Small intestine (tissue), 7 donors: ENCODE data around the gene CPA4. TPM values are rescaled to one million over a fixed set of nuclear protein-coding genes. Genes with fewer than 3 reads are reported as not detected.
A peak's percentile ranks its signal among the peaks of the same experiment; 100 is the strongest.

ENCODE experiments used
- DNase-seq, 2 donors: peaks; one replicate each; pipeline versions ENCODE4 v3.0.0 to v3.0.0-alpha.2; 2013
- FAIRE-seq: peaks from 2 replicates; lab custom pipeline; 2012; peaks lifted over from hg19 to GRCh38; lab: Jason Lieb, UNC
- H3K27ac ChIP-seq, 3 donors: one replicate each; pipeline ENCODE4 v1.5.1; 2013; ENCODE audit warnings: low read length in 2 of 3, mild to moderate bottlenecking in 2 of 3, control low read depth in 1 of 3, inconsistent platforms in 1 of 3, low read depth in 1 of 3, moderate library complexity in 1 of 3
- H3K27me3 ChIP-seq, 3 donors: one replicate each; pipeline ENCODE4 v1.6.1; 2013; ENCODE audit warnings: low read length in 3 of 3, inconsistent platforms in 1 of 3; ENCODE audit not compliant: control insufficient read depth in 3 of 3, insufficient read depth in 3 of 3
- H3K36me3 ChIP-seq, 3 donors: one replicate each; pipeline ENCODE4 v1.6.1; 2013; ENCODE audit warnings: low read length in 3 of 3, inconsistent platforms in 1 of 3, low read depth in 1 of 3, mild to moderate bottlenecking in 1 of 3, moderate library complexity in 1 of 3; ENCODE audit not compliant: control insufficient read depth in 3 of 3, insufficient read depth in 2 of 3
- H3K4me1 ChIP-seq, 3 donors: one replicate each; pipeline ENCODE4 v1.6.1; 2013; ENCODE audit warnings: low read length in 2 of 3, inconsistent platforms in 1 of 3, low read depth in 1 of 3, mild to moderate bottlenecking in 1 of 3, moderate library complexity in 1 of 3; ENCODE audit not compliant: control insufficient read depth in 3 of 3, insufficient read depth in 2 of 3
- H3K4me3 ChIP-seq, 3 donors: one replicate each; pipeline ENCODE4 v1.5.1; 2013; ENCODE audit warnings: low read length in 3 of 3, control low read depth in 1 of 3, inconsistent platforms in 1 of 3, low read depth in 1 of 3, mild to moderate bottlenecking in 1 of 3, moderate library complexity in 1 of 3
- H3K9me3 ChIP-seq, 2 donors: one replicate each; pipeline ENCODE4 v1.6.1; 2013; ENCODE audit warnings: low read depth in 1 of 2, low read length in 1 of 2; ENCODE audit not compliant: control insufficient read depth in 2 of 2, insufficient read depth in 1 of 2
- WGBS, 3 donors: extraction: QIAGEN DNeasy Blood & Tissue Kit; methylation state at CpG; one replicate each; pipeline ENCODE4 v1.1.7; 2013; 5-methylcytosine and 5-hydroxymethylcytosine counted together
- polyA plus RNA-seq, 4 donors: library from polyadenylated mRNA; stranded (reverse) in 3 of 4; unstranded in 1 of 4; fragments of 200-250 nt in 3 of 4; fragments of 120-200 nt in 1 of 4; gene quantifications; one replicate each; pipeline versions ENCODE4 v1.2.1 to v1.2.3, GENCODE V29; 2013
- donor health status: healthy with polysubstance abuse.
- donor health status: control.
- donor health status: control.
- donor health status: Bipolar disorder and iron deficiency.
- donor health status: healthy.

The CPA4 gene
- polyA plus RNA-seq, 4 donors: 0.09 to 0.21 TPM; not detected in 2

DNA sequence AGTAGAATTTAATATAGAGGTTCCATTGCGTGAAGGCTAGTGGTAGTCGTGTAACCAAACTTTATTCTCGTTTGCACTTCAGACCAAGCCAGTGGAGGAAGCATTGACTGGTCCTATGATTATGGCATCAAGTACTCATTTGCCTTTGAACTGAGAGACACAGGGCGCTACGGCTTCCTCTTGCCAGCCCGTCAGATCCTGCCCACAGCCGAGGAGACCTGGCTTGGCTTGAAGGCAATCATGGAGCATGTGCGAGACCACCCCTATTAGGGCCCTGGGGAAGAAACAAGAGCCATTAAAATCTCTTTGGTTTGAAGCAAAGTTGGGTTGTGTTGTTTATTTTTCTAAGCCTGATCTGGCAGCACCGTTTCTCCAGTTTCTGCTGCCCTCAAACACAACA lies 3.5 kb upstream of the CPA4 start:
- no peak overlapping the region for H3K4me3 ChIP-seq
- DNase-seq: no peak
- peaks cover 0 to 2% (median 0%) of the 10 kb centered on the region in 3 donors for H3K36me3 ChIP-seq
- peaks cover 0 to 3% of the 10 kb centered on the region in 2 donors for H3K9me3 ChIP-seq
- H3K27ac ChIP-seq: no peak overlapping the region
- no peak for FAIRE-seq
- H3K4me1 ChIP-seq: no peaks in the 10 kb centered on the region
- no peaks in the 10 kb centered on the region for H3K27me3 ChIP-seq
- WGBS, 3 donors: 93 to 94% (median 93%) methylated on average over 9 of the region's 9 CpGs

DNA sequence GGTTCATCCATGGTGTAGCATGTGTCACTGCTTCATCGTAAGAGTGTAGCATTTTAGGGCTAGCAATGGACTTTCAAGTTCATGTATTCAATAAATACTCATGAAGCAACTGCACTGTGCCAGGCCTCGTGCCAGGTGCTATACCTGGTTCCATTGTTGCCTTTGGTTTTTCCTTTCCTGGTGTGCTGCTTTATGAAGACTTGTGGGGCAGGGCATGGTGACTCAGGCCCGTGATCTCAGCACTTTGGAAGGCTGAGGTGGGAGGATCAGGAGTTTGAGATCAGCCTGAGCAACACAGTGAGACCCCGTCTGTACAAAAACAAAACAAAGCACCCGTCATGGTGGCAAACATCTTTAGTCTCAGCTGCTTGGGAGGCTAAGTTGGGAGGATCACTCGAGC lies 2.2 kb upstream of the CPA4 start:
- WGBS, 3 donors: 76 to 95% (median 88%) methylated on average over 6 of the region's 6 CpGs
- Histone ChIP-seq H3K36me3 (no peaks in the 10 kb centered on the region), H3K9me3 (peaks cover 0 to 3% of the 10 kb centered on the region in 2 donors), H3K4me3 (no peak overlapping the region), H3K27ac (no peak overlapping the region), H3K4me1 (no peaks in the 10 kb centered on the region), H3K27me3 (no peaks in the 10 kb centered on the region)
- no peak for FAIRE-seq
- no peak for DNase-seq

DNA sequence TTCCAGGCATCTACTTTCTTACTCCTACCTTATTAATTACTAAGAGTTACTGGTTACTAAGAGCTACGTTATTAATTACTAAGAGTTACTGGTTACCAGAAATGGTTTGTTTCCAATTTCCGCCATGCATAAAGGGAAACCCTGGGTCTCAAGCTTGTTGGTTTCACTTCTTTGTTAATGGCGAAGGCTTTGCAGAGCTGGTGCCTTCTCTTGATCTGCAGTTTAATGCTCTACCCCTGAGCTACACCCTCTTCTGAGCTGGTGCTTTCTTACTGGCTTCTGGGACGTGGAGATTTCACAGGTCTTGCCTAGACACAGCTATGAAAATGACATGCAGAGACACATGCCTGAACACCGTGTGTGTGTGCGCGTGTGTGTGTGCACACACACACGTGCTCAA lies 560 bp downstream of the CPA4 start:
- Histone ChIP-seq H3K4me3 (no peak overlapping the region), H3K9me3 (peaks cover 0 to 3% of the 10 kb centered on the region in 2 donors), H3K27me3 (no peaks in the 10 kb centered on the region), H3K36me3 (no peaks in the 10 kb centered on the region), H3K27ac (no peak overlapping the region), H3K4me1 (no peaks in the 10 kb centered on the region)
- no peak for DNase-seq
- 80 to 87% (median 86%) methylated on average over 8 of the region's 8 CpGs for WGBS, 3 donors
- FAIRE-seq: no peak

DNA sequence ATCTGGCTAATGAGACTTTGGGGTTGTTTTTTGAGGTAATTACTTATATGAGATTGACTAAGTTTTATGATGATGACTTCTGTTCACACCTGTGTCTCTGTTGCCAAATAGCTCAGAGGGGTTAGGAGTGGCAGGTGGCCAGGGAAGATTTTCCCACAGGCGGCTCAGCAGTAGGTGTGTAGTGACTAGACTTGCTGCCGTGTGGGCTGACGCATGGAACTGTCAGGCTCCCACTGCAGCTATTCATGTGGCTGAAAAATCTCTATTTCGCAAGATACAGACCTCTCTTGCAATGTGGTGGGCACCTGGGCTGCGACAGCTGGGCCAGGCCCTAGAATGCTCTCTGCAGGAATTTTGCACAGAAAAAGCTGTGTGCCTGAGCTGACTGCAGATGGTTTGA lies 1.4 kb downstream of the CPA4 start:
- no peak for FAIRE-seq
- Histone ChIP-seq H3K27me3 (no peaks in the 10 kb centered on the region), H3K4me3 (no peak overlapping the region), H3K27ac (no peak overlapping the region), H3K9me3 (peaks cover 0 to 3% of the 10 kb centered on the region in 2 donors), H3K36me3 (no peaks in the 10 kb centered on the region), H3K4me1 (no peaks in the 10 kb centered on the region)
- 79 to 88% (median 81%) methylated on average over 5 of the region's 5 CpGs for WGBS, 3 donors
- no peak for DNase-seq

DNA sequence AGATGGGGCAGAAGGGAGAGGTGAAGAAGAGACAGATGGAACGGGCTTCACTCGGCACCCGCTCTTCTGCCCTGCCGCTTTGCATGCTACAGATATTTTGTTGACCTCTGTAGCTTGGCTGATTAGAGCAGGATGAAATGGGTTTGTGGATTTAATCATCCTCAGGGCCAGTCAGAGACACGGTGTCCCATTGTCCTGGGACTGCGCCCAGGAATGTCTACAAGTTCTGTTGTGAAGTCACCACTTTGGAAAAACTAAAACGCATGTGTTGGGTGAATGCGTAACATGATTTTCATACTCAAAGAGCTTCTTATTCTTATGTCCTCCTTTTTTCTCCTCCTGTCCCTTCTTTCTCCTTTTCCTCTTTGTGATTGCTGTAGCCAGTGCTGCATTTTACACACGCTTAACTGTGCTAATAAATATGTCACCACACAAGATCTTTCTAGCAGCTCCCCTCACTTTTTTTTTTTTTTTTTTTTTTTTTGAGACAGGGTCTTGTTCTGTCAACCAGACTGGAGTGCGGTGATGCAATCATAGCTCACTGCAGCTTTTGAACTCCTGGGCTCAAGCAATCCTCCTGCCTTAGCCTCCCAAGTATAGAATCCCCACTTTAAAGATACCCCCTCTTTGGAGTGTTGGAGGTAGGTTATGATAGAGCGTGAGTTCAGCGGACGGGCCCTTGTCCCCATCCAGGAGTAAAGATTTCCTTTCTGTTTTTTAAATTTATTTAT lies 3.4 kb downstream of the CPA4 start:
- 93 to 97% (median 96%) methylated on average over 13 of the region's 13 CpGs for WGBS, 3 donors
- FAIRE-seq: no peak

DNA sequence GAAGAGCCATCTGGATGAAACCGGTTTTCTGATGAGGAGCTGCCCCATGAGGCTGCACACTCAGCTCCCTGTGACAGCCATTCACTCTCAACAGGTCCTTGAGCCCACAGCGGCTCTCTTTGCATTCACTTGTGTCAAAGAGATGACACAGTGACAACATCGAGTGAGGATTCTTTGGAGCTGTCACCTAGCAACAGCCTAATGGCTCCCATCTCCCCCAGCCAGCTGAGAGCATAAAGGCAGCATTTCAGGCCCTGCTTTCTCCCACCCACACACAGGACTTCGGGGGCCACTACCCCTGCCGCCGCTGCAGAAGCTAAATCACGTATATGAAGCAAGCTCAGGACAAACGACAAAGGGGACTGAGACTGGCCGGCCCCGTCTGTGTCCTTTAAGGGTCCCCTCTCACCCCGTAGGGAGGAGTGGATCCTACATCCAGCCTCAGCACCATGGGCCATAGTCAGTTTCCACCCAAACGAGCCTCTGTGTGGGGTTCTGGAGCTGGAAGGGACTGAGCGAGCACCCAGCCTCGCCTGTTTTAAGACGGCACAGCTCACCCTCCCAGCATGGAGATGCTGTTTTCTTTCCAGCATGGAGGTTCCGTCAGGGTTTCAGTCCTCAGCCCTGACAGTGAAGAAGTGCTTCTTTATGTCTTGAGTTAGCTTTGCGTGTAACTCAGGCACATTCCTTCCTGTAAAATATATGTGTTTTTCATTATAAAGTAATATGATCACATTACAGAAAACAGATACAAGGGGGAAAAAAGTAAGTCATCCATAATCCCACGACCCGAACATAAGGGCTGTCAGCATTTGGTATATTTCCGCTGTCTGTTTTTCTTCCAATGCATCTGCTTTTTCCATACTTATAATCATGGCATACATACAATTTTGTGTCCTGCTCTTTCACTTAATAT lies 4.9 kb downstream of the CPA4 start:
- Histone ChIP-seq H3K36me3 (no peaks in the 10 kb centered on the region), H3K27ac (peak overlapping the region in 1 of 3 donors; percentile 34), H3K4me3 (no peak overlapping the region), H3K4me1 (no peaks in the 10 kb centered on the region), H3K9me3 (peaks cover 0 to 3% of the 10 kb centered on the region in 2 donors), H3K27me3 (no peaks in the 10 kb centered on the region)
- WGBS, 3 donors: 89 to 95% (median 90%) methylated on average over 20 of the region's 20 CpGs
- FAIRE-seq (no peak), DNase-seq (no peak)

More for the DNA sequence above, 3.4 kb downstream of the CPA4 start:
- Histone ChIP-seq H3K27me3 (no peaks in the 10 kb centered on the region), H3K36me3 (no peaks in the 10 kb centered on the region), H3K27ac (no peak overlapping the region), H3K4me1 (no peaks in the 10 kb centered on the region), H3K9me3 (peaks cover 0 to 3% of the 10 kb centered on the region in 2 donors), H3K4me3 (no peak overlapping the region)
- DNase-seq: no peak

DNA sequence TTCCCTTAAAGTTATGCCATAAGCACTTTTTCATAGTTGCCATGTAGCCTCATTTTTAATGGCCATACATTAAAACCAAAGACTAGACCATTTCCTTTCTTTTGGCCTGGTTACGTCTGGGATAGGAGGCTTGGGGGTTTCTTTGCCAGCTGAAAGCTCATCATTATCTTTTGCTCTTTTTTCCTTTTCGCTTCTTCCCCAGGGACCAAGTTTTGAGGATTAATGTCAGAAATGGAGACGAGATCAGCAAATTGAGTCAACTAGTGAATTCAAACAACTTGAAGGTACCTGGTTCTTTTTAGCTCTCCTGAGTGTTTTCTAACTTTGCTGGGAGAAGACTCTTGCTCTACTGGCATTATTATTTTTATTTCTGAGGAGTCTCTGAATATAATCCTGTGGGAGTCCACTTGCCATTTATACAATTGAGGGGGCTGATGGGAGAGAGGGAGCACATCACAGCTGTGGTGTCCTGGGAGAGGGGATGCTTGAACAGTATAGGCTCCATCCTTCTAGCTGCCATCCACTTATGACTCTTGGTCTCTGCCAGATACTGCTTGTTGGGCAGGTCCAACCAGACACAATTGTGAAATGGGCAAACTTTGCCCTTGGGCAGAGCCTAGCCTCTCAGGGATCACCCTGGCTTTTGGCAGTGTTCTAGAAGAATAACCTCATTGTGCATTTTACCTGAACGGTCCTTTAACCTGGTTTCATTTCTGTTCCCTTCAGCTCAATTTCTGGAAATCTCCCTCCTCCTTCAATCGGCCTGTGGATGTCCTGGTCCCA lies 5.8 kb downstream of the CPA4 start:
- Histone ChIP-seq H3K9me3 (peaks cover 0 to 3% of the 10 kb centered on the region in 2 donors), H3K27me3 (no peaks in the 10 kb centered on the region), H3K36me3 (no peaks in the 10 kb centered on the region), H3K4me3 (no peak overlapping the region), H3K27ac (peak overlapping the region in 1 of 3 donors; percentile 20), H3K4me1 (no peaks in the 10 kb centered on the region)
- DNase-seq (peak; percentile 9 to 72), FAIRE-seq (no peak)
- 61 to 72% (median 64%) methylated on average over 5 of the region's 5 CpGs for WGBS, 3 donors

DNA sequence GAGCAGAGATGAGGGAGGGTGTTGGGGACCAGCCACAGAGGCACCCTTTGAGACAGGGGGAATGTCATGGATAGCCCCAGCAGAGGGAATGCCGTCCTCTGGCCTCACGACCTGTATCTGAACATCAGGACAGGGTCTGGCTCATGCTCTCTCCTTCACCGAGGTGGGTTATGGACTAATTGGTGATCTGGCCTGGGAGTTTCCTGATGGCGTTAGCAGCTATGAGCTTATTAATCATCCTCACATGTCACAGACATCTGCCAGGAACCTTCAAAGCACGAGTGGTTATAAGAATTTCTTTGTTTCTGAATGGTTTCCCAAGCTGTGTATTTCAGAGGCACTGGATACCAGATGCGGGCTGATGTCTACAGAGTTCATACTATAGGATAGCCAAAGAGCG lies 6.9 kb downstream of the CPA4 start:
- FAIRE-seq: no peak
- Histone ChIP-seq H3K36me3 (no peaks in the 10 kb centered on the region), H3K27ac (no peak overlapping the region), H3K27me3 (no peaks in the 10 kb centered on the region), H3K9me3 (no peaks in the 10 kb centered on the region), H3K4me1 (no peaks in the 10 kb centered on the region), H3K4me3 (no peak overlapping the region)
- 84 to 89% (median 86%) methylated on average over 7 of the region's 7 CpGs for WGBS, 3 donors
- DNase-seq: no peak
